ENCODE results near the gene ARHGAP28.
"Not testable (repeated sequence)": the region's sequence is repeated elsewhere in the genome, so short reads cannot be mapped to it uniquely, and the experiment has no call there.

ARHGAP28 gene

GRCh38 chr18:6827566-6827965 is 98.0 kb downstream of the ARHGAP28 start:
- DNase-seq, result not testable (repeated sequence)

DNA sequence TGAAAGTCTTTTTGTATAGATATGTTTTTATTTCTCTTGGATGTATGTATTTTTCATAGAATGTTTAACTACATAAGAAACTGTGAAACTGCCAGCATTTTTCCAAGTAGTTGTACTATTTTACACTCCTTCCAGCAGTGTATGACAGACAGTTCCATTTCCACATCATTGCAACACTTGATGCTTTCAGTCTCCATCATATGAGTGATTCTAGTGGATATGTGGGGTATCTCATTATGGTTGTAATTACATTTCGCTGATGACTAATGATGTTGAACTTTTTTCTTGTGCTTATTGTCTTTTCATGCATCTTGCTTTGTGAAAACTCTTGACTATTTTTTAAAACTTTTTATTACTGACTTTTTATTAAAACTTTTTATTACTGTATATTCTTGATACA is 101.4 kb downstream of the ARHGAP28 start:
- DNase-seq, result no peak

- peak; percentile 18 for DNase-seq
These were observed 105.8 kb downstream of the ARHGAP28 start for GRCh38 chr18:6835345-6835744.

- no peak for DNase-seq
These were observed 106.8 kb downstream of the ARHGAP28 start for GRCh38 chr18:6836331-6836730.

GRCh38 chr18:6837904-6838303 is 108.4 kb downstream of the ARHGAP28 start:
- no peak for DNase-seq

DNA sequence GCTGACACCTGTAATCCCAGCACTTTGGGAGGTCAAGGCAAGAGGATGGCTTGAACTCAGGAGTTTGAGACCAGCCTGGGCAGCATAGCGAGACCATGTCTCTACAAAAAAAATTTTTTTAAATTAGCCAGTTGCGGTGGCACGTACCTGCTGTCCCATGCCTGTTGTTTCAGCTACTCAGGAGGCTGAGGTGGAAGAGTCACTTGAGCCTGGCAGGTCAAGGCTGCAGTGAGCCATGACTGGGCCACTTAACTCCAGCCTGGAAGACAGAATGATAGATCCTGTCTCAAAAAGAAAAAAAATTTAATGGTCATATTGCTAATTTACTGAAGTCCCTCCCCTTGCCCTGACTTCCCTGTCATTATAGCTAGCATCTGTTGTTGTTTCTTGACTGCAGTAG is 112.6 kb downstream of the ARHGAP28 start:
- DNase-seq, result no peak

DNA sequence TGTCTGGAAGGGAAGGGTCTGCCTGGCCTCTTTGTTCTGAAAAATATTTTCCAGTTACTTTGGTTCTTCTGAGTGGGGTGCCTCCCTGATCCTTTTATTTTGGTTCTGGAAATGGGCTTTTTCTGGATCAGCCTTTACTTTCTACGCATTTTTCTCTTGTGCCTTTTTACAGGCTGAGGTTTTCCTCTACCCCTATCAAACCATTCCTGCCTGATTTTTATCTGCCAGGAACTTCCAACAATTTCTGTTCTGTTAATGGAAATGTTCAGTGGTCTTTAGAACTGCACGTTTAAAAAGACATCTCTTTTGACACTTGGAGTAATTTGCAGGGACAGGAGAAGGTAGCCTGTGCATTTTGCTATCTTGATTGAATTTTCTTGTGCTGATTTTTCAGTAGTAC is 113.8 kb downstream of the ARHGAP28 start:
- no peak for DNase-seq

- DNase-seq, result not testable (repeated sequence)
These were observed 116.0 kb downstream of the ARHGAP28 start for GRCh38 chr18:6845521-6845920.

DNA sequence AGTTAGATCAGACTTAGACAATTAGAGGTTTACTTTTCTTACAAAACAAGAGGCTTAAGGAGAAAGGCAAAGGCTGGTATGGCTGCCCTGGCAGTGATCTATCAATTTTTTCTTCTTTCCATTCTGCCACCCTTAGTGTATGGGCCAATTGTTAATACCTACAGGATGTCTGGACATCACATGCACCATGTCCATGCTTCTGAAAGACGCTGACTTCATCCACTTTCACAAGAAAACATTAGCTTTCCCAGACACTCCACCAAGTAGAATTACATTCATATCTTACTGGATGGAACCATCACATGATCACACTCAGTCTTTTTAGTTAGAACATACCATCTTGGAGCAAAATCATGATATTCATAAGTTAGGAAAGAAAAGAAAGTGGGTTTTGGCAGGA is 120.9 kb downstream of the ARHGAP28 start:
- no peak for DNase-seq

DNA sequence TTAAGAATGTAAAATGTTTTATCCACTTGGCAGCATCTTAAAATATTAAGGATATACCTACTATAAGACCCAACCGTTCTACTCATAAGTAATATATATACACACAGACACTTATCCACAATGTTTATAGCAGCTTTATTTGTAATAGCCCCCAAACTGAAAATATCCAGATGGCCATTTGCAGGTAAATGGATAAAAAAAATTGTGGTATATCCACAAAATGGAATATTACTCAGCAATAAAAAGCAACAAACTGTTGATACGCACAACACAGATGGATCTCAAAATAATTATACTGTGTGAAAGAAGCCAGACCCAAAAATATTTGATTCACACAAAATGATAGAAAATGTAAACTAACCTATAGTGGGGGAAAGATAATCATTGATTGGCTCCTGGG is 122.0 kb downstream of the ARHGAP28 start:
- no peak for DNase-seq

DNA sequence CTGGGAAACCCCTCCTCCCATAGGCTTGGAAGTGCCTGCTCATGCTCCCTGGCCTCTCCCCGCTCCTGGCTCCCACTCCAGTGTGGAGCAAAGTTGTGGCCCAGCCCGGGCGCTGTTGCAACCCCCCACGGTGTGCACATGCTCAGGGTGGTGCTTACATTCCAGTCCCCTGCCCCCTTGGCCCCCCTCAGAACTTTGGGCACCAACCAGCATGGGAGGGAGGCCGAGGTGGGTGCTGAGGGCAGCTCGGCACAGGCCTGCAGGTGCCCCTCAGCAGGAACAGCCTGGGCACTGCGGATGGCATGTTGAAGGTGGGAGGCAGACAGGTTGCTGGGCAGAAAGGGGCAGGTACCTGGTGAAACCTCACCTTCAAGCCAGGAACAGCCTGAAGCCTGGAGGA is 125.3 kb downstream of the ARHGAP28 start:
- DNase-seq, result no peak

GRCh38 chr18:6855767-6856166 is 126.3 kb downstream of the ARHGAP28 start:
- DNase-seq, result no peak

GRCh38 chr18:6857300-6857699 is 127.8 kb downstream of the ARHGAP28 start:
- no peak for DNase-seq

DNA sequence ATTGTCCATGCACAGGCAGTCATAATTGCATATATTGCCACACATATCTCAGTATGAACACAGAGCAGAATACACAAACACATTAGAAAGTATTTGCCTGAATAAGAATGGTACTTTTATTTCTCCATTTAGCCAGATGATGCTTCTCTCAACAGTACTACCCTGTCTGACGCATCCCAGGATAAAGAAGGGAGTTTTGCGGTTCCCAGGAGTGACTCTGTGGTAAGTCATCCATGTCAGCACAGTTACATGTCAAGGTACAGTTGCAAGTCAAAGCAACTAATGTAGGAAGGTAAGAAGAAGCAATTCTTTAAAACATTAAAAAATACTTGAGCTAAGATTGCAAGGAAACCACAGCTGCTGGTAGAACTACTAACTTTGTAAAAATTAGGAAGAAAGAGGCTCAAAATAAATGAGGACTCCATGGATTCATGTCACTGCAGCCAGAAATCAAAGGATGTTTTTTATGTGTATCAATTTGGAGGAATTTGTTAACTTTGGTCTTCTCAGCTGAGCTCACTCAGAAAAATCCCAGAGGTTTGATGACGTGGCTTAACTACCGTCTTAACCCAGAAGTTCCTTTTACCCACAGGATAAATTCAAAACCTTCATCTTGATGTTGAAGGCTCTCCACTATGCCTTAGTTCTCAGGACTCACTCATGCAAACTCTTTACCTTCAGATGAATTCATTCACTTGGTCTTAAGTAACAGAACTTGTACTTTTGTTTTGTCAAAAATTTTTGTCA is 130.3 kb downstream of the ARHGAP28 start:
- no peak for DNase-seq

GRCh38 chr18:6860804-6861448 is 131.4 kb downstream of the ARHGAP28 start:
- no peak for DNase-seq

DNA sequence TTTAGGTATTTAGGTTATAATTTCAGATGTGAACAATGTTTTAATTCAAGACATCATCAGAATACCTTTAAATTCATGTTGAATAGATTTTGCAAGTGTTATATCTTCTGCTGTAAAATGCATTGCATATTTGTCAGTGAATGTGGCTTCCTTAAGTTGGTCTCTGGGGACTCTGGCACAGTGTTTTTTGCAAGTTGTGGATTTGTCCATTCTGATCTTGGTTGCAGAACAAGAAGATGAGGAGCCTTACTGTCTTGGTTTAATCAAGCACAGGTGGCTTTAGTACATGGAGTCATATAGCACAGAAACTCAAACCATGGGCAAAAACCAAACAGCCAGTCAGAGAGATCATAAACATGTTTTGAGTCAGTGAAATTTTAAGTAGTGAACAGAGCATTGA is 135.7 kb downstream of the ARHGAP28 start:
- no peak for DNase-seq

DNA sequence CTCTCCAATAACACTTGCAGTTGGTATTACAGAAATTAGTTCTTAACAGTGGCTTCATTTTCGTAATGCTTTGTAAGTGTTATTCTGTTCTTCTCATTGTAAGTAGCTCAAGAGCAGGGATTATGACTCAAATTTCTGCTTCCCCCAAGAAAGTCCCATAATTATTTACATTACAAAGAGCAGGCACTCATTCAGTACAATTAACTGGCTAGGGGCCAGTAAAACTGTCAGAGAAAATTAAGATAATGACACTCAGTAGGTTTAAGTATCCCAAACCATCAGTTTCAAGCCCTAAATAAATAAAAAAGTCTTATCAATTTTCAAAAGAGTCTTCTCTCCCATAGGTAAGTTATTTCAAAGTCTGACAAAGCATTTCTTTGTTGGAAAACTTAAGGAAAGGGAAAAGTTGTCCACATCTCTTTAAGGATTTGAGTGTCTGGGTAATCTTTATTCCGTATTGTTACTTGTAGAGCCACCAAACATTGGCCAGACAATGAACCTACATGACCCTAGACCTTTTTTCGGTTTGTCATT is 137.1 kb downstream of the ARHGAP28 start:
- DNase-seq, result peak; percentile 66

GRCh38 chr18:6868033-6868432 is 138.5 kb downstream of the ARHGAP28 start:
- DNase-seq, result no peak

GRCh38 chr18:6871566-6871965 is 142.1 kb downstream of the ARHGAP28 start:
- no peak for DNase-seq

DNA sequence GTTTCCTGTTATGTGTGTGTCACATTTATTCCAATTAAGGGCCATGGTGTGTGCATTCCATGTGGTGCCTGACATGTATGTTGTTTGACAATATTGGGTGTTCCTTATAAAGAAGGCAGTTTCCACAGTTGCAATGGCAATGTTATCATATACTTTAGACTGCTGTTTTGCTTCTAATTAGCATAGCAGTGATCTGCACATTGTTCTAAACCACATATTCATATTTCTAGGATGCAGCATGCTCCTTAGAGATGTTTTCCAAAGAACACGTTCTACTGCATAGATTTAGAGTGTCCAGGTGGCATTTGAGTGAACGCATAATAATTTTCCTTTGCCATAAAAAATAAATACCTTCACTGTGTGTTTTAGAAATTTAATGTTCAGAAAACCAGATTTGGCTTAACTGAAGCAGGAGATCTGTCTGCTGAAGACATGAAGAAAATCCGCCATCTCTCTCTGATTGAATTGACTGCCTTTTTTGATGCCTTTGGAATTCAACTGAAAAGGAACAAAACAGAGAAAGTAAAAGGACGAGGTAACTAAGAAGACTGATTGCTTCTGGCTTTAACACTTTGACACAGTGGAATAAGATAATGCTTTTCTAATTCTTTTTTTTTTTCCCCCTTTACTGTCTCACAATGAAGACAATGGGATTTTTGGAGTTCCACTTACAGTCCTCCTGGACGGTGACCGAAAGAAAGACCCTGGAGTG is 143.7 kb downstream of the ARHGAP28 start:
- no peak for DNase-seq

DNA sequence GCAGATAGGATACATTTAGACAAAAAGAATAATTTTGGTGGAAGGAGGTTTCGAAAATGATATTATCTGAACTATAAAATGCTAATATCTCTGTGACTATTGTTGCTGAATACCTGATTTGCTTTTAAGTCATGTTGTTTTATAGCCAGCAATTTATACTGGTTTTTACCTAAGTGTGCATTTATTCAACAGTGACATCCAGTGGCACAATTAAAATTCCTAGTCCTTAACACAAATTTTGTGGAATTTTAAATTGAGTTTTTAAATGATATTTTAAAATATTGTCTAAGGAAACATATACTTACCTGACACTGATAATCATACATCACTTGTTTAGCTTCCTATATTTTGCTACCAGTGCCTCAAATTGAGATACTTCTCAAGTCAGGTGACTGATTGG is 144.8 kb downstream of the ARHGAP28 start:
- DNase-seq, result peak; percentile 4

GRCh38 chr18:6875749-6876148 is 146.2 kb downstream of the ARHGAP28 start:
- no peak for DNase-seq

GRCh38 chr18:6876641-6877041 is 147.1 kb downstream of the ARHGAP28 start:
- DNase-seq, result no peak

- DNase-seq, result no peak
These were observed 147.8 kb downstream of the ARHGAP28 start for GRCh38 chr18:6877288-6877687.
